Kidney tubule cell (primary cell): ENCODE data around the gene PDE7B.

Experiments
- DNase-seq: peaks from one replicate; pipeline ENCODE4 v3.0.0-alpha.2; 2018; ENCODE audit warnings: low spot score

PDE7B gene

DNA sequence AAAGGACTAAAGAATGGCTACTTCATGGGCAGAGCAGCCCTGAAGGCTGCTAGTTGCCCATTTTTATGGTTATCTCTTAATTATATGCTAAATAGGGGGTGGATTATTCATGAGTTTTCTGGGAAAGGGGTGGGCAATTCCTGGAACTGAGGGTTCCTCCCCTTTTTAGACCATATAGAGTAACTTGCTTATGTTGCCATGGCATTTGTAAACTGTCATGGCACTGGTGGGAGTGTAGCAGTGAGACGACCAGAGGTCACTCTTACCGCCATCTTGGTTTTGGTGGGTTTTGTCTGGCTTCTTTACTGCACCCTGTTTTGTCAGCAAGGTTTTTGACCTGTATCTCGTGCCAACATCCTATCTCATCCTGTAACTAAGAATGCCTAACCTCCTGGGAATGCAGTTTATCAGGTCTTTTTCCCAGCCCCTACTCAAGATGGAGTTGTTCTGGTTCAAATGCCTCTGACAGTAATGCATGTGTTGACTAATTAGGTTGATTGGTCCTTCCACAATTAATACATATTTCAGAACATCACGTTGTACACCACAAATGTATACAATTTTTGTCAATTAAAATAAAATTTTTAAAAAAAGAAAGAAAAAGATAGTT, 139.5 kb downstream of the PDE7B start:
- DNase-seq, result no peak

DNA sequence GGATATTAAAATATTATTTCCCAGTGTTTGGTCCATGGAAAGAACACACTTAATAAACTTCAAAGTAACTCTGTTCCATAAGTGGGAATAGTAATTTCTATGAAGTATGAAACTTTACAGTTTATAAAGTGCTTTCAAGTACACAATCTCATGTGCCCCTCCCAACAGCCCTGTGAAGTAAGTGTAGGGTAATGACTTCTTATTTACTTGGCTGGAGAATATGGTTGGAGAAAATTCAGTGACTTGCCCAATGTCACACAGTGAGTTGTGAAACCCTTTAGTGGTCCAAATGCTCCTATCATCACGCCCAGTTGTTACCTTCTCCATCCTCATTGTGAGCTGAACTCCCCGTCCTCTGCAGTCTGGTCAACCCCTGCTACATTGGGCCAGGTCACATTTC, 141.2 kb downstream of the PDE7B start:
- DNase-seq, result no peak

DNA sequence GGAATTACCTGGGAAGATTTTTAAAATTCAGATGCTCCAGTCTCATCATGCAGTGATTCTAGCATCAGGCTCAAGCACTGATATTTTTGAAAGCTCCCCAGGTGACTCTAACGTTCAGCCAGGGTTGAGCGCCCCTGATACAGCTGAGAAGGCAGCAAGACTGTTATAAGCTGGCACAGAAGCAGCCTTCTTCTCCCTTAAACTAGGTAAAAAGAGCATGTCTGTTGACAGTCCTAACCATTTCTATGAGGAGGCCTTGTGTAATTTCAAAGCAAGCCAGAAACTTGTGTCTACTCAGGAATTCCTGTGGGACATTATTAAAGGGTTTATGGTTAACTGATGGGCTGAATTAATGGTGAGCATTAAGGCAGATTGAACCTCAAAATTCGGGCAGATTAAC, 141.9 kb downstream of the PDE7B start:
- DNase-seq, result peak; percentile 65

DNA sequence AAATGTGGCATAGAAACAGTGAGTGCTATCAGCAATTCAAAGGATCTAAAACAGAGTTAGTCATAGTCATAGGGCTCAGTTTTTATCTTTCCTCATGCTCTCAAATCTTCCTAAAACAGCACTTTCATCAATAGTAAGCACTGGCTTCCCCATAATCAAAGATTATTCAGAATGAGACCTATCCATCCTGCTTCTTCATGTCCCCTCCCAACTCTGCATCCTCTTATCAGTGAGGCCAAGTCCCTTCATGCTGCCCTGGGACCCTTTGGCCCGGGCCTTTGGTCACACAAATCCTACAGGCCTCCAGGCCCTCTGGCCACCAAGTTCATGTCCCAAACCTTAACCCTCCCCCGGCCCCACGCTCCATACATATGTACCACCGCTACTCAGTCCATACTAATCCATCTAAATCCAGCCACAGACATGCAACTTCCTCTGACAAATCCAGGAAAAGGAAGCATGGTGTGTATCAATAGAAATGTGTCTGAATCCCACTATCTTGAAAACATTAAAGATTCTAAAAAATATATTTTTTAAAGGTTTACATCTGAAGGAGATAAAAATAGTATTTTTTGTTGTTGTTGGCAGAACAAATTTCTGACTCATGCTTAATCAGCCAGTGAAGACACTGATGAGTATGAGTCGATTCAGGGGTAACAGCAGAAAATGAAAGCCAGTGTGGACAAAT, 143.5 kb downstream of the PDE7B start:
- DNase-seq, result peak; percentile 62

DNA sequence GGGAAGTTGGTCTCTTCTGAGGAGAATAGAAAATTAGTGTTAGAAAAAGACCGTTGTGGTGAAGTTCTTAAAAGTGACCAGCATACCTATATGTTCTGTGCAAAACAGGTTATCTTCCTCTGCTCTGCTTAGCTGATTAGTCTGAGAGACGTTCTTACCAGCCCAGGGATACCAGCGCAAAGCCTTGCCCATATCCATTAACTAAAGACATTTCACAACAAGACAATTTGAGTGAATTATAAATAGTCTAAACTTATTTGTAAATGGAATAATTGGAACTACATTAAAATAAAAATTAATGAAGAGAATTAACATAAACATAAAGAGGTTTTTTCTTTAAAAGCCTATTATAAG, 144.0 kb downstream of the PDE7B start:
- no peak for DNase-seq

DNA sequence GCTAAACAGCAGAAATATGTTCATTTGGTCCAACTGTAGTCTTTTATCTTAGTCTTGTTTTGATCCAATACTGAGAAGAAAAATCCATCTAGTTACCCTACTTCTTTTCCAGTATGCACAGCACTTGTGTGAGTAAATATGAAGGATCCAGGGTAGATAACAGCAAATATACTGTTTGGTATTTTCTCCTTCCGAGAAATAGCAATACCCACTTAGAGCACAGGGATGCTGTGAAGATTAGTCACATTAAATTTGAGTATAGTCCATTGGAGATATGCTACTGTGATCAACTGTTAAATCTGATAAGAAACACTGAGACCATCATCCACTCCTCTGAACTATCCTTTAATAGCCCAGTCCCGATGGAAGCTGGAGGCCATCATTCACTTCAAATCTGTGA, 145.2 kb downstream of the PDE7B start:
- no peak for DNase-seq

DNA sequence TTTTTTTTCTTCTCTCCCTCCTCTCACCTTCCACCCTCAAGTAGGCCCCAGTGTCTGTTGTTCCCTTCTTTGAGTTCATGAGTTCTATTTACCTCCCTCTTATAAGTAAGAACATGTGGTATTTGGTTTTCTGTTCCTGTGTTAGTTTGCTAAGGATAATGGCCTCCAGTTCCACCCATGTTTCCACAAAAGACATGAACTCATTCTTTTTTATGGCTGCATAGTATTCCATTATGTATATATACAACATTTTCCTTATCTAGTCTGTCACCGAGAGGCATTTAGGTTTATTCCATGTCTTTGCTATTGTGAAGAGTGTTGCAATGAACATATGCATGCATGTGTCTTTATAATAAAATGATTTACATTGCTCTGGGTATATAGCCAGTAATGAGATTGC, 147.9 kb downstream of the PDE7B start:
- DNase-seq, result no peak

DNA sequence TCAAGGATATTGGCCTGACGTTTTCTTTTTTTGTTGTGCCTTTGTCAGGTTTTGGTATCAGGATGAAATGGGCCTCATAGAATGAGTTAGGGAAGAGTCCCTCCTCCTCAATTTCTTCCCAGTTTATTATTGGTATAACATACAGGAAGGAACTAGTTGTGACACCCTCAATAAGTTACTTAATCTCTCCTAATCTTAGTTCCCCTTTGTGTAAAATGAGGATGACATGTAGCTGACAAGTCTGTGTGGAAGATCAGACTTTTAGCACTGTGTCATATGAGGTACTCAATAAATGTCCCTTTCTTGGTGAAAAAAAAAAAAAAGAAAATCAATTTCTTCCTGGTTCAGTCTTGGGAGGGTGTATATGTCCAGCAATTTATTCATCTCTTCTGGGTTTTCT, 155.8 kb downstream of the PDE7B start:
- DNase-seq, result no peak

DNA sequence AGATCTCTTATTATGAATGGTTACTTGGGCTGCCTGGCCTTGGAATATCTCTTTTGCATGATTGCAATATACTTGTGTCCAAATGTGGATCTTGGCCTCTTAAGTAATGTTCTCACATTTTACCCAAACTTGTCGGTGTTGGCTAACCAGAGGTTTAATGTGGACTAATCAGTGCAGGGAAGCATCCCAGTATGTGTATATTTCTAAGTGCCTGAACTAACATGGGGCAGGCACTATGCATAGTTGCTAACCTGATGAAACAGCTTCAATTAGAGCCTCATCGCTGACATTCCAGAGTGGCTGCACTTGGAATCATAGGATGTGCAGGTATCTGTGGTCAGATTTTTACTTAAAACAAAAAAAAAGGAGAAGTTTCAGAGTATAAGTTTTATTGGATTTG, 160.0 kb downstream of the PDE7B start:
- no peak for DNase-seq

DNA sequence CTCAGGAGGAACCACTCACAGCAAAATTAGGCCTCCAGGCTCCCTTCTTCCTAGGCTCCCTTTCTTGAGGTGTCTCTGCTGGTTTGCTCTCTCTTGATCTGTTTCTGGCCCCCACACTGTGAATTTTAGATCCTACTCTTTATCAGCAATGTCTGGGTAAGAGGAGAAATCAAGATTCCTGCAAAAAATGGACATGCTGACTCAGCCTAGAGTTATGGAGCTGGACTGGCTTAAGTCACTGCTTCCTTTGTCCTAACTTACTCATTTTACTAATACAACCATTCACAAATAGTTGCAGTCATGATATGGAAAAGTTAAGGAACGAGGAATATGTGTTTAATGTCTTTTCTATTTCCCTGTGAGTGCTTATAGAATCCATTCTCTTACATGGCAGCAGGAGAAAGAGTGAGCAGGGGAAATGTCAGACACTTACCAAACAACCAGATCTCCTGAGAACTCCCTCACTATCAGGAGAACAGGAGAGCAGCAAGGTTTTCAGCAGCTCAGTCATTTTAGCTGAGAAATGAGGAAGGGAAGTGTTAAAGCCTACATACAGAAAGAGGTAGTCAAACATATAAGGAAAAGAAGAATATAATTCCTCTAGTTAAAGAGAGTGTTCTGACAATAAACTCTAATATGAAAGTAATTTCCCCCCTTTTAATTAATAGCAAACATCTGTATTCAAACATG, 160.8 kb downstream of the PDE7B start:
- peak; percentile 69 for DNase-seq

DNA sequence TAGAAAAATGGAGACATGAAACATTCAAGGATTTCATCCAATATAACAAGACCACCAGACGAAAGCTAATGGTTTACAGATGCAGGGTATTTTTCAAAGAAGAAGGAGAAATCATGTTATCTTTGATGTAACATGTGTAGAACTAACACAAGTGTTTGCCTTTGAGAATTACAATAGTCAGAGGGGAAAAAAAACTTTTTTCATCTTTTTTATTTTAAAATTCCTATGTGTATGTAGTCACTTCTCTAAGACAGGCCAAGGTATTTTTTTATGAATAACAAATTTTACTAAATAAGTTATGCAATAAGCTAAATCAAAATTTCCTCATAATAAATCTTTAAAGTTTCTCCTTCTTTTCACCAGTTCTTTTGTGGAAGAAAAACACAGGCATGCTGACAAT, 161.4 kb downstream of the PDE7B start:
- DNase-seq, result no peak

DNA sequence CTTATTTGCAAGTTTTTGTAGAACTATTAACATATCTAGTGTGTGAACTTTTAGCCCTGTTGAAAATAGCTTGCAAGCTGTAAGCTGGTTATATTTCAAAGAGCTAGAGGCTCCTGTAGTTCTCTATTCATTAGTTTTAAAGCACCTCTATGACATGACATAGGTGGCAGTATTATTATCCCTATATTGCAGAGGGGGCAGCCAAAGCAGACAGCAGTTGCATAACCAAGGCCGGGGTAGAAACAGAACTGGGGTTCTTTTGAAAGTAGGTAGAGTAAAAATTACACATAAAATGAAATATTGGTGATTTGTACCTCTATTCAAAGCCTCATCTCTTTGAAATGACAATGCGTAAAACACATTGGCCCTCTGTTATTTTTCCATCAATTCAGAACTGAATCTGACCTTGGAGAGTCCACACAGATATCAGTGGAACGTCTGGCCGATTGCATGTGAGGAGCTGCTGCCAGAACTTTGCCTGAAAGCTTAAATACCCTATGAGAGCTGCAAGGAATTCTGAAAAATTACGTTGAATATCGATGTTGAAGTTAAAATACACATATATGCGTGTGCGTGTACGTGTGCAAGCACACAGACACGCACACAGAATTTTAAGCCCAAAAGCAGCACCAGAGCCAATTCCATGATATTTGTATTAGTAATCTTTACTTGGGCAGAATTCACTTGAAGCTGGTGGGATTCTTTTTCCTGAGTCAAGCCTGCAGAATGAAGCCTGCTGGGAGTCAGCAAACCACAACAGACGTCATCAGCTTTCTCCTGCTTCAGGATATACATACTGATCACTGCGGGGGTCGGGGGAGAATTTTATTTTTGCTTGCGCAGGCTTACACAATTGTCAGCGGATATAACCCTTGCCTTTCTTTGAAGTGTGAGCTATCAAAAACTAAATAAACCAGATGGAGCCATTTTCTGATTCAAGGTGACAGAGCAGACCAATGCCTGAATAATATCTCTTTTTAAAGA, 163.2 kb downstream of the PDE7B start:
- DNase-seq, result peak; percentile 32

DNA sequence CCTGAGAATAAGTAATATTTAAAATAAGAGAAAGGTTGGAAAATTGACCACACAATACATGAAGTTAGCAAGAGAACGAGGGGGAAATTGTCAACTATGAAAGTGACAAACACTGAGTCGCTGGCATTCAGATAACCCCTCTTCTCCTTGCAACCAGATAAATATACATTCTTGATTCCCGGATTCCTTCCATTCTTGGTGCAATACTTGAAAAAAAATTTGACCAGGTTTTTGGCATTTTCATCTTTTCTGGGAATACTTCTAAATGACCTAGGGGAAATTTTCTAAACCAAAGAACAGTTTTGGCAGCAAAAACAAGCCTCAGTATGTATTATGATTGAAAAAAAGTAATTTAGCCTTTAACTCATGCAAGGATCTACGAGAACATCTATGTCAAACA, 164.0 kb downstream of the PDE7B start:
- DNase-seq, result no peak

DNA sequence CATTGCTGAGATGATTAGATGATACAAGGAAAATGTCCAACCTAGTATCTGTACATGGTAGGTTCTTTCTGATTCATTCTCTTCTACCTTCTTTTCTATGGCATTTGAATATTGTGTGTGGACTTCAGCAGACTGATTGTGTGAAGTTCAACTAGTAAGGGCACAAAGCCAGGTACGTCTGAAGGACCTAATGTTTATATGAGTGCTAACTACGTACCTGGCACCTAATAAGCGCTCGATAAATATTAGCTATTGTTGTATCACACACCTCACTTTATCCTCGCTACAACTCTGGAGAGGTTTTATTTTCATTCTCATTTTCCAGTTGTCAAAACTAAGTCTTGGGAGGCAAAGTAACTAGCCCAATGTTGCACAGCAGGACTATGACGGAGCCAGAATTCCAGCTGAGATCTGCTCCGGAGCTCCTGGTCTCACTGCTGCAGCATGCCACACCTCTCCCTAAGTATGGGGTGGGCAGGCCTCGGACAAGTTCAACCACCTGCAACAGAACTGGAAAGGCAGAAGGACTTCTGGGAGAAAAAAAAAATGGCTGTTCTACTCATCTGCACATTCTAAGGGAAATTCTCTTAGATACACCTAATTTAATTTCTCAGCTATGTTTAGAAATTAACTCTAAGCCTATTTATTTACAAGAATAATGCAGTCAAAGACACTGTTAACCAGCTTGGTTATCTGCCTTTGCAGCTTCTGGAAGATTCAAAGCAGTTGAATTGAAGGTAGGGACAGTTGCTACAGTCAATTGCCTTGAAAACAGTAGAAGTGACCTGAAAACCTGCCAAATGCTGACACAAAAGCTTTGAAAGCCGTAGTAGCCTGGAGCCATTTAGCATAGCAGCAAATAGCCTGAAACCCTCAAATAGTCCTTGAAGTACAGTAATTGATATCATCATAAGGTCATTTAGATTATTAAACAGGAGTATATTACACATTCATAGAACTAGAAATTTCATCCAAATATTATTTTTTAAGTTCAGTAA, 165.0 kb downstream of the PDE7B start:
- DNase-seq, result no peak

DNA sequence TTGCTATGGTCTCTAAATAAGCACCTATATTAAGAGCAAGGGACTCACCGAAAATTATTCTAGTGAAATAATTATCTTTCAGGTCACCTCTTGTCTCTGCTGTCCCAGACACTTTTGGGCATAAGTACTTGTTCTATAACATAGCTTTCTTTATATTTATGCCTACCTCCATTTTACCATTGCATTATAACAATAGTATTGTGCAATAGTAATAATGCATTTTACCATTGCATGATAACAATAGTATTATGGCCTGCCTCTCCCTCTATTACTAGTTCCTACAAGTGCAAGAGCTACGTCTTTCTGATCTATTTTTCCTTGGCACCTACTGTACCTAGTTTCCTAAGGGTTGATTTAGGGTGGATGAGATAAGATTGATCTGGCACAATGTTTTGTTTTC, 169.2 kb downstream of the PDE7B start:
- DNase-seq, result no peak

DNA sequence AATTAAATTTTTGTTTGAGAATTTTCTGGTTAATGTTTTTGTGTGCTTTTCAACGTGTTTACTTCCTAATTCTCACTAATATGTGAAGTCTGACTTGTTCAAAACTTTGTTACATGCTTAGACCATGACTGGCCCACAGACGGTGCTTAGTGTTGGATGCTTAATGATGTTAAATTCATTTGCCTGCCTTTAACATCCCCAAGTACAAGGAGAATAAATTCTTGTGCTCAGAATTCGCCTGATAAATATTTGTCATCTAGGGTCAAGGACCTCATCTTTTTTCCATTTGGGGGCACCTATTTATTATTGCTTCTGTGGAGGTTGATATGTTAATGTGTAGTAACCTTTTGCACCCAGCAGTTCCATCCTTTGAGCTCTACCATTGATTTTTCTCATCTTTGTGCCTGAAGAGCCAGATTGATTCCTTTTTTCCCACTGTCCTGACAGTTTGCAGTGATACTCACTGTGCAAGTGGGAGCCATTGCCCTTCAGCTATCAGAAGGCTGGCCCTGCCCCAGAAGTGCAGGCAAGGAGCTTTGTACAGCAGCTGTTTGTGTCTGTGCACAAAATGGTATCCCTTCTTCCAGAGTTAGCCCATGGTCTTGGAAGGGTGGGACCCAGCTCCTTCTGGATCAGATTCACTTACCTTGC, 170.8 kb downstream of the PDE7B start:
- no peak for DNase-seq

DNA sequence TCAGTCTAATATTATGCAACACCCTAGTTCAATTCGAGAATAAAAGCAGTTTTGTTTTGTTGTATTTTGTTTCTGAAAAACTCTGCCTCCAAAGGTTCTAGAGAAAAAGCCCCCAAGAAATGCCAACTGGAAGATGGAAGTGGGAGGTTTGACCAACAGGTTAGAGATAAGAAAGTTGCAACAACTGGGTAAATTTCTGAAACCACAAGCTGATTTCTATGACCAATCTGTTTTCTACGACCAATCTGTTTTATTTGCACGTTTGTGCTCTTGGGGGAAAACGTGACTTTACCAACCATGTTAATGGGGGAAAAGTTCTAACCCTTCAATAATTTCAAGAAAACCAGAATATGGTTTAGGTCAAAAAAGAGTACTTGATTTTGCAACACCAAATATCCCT, 173.2 kb downstream of the PDE7B start:
- DNase-seq, result no peak

DNA sequence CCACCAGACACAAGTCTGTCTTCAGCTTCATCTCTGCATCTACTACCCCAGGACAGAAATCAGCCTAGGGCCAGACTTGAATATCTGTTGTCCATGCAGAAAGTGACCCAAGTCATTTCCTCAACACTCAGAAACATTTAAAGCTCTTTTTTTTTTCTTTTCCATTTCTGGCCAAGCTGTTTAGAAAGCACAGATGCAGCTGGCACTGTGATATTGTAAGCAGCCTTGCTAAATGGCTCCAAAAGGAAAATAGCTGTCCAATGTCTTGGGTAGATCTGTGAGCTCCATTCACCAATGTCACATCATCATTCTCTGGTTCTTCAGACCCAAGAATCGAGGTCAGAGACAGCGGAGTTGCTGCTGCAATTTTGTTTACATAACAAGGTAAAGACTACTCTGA, 174.2 kb downstream of the PDE7B start:
- no peak for DNase-seq

DNA sequence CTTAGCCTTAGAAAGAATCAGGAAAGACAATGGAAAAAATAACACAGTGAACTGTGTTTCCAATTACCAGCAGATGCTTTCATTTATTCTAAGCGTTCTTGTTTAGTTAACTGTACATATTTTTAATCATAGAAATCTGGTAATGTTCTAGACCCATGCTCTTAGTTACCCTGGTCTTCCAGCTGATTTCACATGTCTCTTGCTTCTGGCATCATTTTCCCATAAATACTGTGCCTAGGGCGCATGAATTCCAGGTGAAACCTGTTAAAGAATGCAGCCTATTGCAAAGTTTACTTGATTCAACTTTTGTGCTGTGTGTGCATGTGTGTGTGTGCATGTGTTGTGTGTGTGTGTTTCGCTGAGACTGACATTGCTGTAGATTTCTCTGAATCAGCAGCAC, 178.6 kb downstream of the PDE7B start:
- no peak for DNase-seq

DNA sequence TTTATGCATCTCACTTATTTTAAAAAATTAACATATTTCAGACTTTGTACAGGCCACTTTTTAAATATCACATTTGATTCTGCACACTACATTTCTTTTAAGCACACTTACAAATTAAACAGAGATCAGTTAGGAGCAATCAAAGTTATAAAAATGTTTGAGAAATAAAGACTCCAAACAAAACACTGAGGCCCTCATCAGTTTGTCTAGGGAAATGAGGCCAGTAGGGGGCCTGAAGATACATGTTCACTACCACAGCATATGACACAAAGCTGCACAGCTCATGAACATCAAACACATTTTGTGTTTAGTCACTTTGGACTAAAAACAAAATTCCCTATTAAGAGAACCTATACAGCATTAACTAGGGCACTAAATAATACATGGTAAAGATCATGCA, 180.5 kb downstream of the PDE7B start:
- peak; percentile 37 for DNase-seq

DNA sequence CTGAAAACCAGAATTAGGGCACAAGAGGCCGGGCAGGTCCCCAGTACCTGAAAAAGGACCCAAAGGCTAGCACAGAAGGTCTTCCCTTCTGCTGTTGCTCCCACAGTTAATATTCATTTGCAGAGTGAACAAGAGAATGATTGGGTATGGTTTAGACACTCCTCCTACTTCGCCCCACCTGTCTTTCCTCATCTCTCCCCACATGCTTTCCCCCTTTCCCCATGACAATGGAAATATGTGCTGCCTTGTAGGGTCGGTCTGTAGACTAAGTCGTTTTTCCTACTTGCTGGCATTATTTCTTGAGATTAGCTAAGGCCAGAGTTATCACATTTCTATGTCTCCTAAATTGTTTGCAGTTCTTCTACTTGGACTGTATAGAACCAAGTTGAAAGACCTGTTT, 181.9 kb downstream of the PDE7B start:
- DNase-seq, result no peak
